ENCODE data around the gene ANKRD55.

DNA sequence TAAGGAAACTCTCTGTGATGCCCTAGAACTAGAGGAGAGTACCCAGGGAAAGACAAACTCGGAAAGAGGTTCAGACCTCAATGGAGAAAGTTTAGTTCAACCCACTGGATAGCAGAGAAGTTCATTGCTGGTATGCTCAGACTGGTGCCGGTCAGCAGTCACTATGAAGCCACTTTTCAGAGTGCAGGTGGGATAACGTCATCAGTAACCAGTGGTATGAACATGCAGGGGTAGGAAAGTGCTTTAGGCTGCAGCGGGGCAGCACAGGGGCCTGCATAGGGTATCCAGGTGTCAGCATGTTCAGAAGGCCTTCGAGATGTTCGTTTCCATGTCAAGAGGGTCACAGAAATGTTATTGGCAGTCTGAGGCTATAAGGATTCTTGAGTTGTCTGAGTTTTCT is 20.8 kb upstream of the ANKRD55 start:
- TF ChIP-seq, protein P1, sequence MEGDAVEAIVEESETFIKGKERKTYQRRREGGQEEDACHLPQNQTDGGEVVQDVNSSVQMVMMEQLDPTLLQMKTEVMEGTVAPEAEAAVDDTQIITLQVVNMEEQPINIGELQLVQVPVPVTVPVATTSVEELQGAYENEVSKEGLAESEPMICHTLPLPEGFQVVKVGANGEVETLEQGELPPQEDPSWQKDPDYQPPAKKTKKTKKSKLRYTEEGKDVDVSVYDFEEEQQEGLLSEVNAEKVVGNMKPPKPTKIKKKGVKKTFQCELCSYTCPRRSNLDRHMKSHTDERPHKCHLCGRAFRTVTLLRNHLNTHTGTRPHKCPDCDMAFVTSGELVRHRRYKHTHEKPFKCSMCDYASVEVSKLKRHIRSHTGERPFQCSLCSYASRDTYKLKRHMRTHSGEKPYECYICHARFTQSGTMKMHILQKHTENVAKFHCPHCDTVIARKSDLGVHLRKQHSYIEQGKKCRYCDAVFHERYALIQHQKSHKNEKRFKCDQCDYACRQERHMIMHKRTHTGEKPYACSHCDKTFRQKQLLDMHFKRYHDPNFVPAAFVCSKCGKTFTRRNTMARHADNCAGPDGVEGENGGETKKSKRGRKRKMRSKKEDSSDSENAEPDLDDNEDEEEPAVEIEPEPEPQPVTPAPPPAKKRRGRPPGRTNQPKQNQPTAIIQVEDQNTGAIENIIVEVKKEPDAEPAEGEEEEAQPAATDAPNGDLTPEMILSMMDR (IDR thresholded peaks at IDR 0.05), result no peak
- TF ChIP-seq POLR2A (IDR thresholded peaks at IDR 0.05), result no peak
